Mucosa of rectum (tissue), 2 donors: Measurements from ENCODE around the gene FHIT.

ENCODE experiments used
- H3K27ac ChIP-seq, 2 donors: one replicate each; pipeline ENCODE4 v1.7.0; 2013; ENCODE audit warnings: inconsistent platforms in 2 of 2, low read depth in 2 of 2, low read length in 2 of 2
- H3K27me3 ChIP-seq, 2 donors: one replicate each; pipeline ENCODE4 v1.7.0; 2013; ENCODE audit warnings: low read length in 2 of 2; ENCODE audit not compliant: control insufficient read depth in 2 of 2, insufficient read depth in 2 of 2
- H3K36me3 ChIP-seq, 2 donors: one replicate each; pipeline ENCODE4 v1.7.0; 2013; ENCODE audit warnings: low read length in 2 of 2; ENCODE audit not compliant: control insufficient read depth in 2 of 2, insufficient read depth in 2 of 2
- H3K4me1 ChIP-seq, 2 donors: one replicate each; pipeline ENCODE4 v1.7.0; 2013; ENCODE audit warnings: low read length in 2 of 2, mild to moderate bottlenecking in 1 of 2; ENCODE audit not compliant: control insufficient read depth in 2 of 2, insufficient read depth in 2 of 2
- H3K4me3 ChIP-seq, 2 donors: one replicate each; pipeline ENCODE4 v1.7.0; 2013; ENCODE audit warnings: low read length in 2 of 2
- H3K9ac ChIP-seq, 2 donors: one replicate each; pipeline ENCODE4 v1.7.0; 2013; ENCODE audit warnings: low read length in 2 of 2, low read depth in 1 of 2, mild to moderate bottlenecking in 1 of 2
- H3K9me3 ChIP-seq, 2 donors: one replicate each; pipeline ENCODE4 v1.7.0; 2013; ENCODE audit warnings: low read length in 2 of 2; ENCODE audit not compliant: control insufficient read depth in 2 of 2
- donor health status: healthy.
- donor health status: Normal muscosa, but diverticular disease.

The FHIT gene

DNA sequence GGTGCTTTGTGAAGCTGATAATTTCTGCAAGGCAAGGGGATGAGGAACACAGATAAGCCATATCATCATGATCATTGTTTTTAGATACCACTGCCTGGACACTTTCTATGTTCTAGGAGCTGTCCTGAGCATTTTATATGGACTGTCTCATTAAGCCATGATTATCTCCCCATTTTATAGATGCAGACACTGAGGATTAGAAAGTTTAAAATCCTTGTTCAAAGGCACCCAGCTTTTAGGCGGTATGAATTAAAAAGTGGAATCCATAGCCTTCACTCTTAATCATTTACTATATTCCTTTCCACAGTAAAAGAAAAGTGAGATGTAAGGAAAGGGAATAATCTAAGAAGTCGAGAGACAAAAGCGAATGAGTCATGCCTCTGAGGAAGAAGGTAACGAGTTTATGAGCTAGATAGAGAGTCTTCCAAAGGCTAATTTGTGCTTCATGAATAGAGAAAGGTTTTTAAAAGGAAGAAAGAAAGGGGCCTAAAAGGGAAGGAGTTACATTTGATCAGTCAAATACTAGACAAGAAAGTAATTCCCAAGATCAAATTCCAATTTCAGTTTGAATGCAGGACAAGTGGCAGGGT is 856.0 kb downstream of the FHIT start:
- Histone ChIP-seq H3K9me3 (no peaks in the 10 kb centered on the region), H3K9ac (no peak overlapping the region), H3K27me3 (no peaks in the 10 kb centered on the region), H3K36me3 (no peaks in the 10 kb centered on the region), H3K4me1 (no peaks in the 10 kb centered on the region), H3K4me3 (no peak overlapping the region), H3K27ac (no peak overlapping the region)

DNA sequence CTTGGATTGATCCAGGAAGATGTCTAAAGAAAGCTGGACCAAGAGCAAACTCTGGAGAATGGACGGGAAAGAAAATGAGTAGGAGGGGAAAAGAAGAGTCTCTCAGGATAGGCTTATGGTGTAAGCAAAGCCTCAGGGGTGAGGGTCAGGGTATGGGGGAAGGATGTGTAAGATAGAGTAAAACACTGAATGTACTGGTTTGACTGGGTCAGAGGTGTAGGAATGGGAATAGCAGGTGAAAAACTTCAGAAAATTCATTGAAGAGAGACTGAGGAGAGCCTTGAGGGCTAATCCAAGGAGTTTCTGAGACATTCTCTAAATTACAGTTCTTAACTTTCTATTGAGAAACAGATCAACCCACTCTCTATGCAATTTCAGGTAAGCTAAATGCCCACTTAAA is 857.3 kb downstream of the FHIT start:
- Histone ChIP-seq H3K27ac (no peak overlapping the region), H3K4me1 (no peaks in the 10 kb centered on the region), H3K4me3 (no peak overlapping the region)

DNA sequence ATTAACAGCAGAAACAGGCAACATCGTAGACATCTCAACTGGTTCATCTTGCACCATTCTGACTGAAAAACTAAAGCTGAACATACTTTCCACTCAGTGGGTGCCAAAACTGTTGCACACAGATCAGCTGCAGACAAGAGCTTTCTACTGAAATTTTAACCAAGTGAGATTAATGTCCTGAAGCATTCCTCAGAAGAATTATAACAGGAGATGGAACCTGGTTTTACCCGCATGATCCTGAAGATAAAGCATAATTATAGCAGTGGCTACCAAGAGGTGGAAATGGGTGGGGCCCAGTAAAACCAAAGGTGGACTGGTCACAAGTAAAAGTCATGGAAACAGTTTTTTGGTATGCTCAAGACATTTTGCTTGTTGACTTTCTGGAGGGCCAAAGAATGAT is 858.8 kb downstream of the FHIT start:
- Histone ChIP-seq H3K4me1 (no peaks in the 10 kb centered on the region), H3K27me3 (no peaks in the 10 kb centered on the region), H3K36me3 (no peaks in the 10 kb centered on the region), H3K27ac (no peak overlapping the region), H3K9ac (no peak overlapping the region), H3K4me3 (no peak overlapping the region), H3K9me3 (no peaks in the 10 kb centered on the region)

More for the DNA sequence above, 857.3 kb downstream of the FHIT start:
- Histone ChIP-seq H3K9me3 (no peaks in the 10 kb centered on the region), H3K36me3 (no peaks in the 10 kb centered on the region), H3K27me3 (no peaks in the 10 kb centered on the region), H3K9ac (no peak overlapping the region)

DNA sequence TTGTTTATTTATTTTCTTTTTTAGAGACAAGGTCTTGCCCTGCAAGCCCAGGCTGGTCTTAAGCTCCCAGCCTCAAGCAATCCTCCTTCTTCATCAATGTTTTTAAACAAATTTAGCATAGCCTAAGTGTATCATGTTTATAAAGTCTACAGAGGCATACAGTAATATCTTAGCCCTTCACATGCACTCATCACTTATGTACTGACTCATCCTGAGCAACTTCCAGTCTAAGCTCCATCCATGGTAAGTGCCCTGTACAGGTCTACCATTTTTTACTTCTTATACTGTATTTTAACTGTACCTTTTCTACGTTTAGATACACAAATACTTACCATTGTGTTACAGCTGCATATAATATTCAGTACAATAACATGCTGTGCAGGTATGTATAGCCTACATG is 860.0 kb downstream of the FHIT start:
- Histone ChIP-seq H3K9ac (no peak overlapping the region), H3K4me1 (no peaks in the 10 kb centered on the region), H3K4me3 (no peak overlapping the region), H3K27ac (no peak overlapping the region), H3K9me3 (no peaks in the 10 kb centered on the region), H3K27me3 (no peaks in the 10 kb centered on the region), H3K36me3 (no peaks in the 10 kb centered on the region)

DNA sequence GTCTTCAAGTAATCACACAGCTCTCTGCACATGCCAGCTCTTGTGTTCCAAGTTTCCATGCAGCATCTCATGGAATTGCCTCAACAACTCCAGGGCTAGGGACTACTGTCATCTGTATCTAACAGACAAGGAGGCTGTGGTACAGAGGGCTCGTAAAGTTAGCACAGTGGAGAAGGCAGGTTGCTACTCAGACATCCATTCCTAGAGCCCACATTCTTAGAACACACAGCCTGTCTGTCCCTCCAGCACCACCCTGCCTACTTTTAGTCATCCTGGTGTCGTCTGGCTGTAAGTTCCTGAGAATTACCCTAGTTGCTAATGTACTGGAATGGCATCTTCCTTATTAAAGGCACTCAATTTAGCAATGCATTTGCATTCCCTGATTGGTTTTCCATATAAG is 862.5 kb downstream of the FHIT start:
- Histone ChIP-seq H3K9me3 (no peaks in the 10 kb centered on the region), H3K4me3 (no peak overlapping the region), H3K9ac (no peak overlapping the region), H3K36me3 (no peaks in the 10 kb centered on the region), H3K4me1 (no peaks in the 10 kb centered on the region), H3K27ac (no peak overlapping the region), H3K27me3 (no peaks in the 10 kb centered on the region)

DNA sequence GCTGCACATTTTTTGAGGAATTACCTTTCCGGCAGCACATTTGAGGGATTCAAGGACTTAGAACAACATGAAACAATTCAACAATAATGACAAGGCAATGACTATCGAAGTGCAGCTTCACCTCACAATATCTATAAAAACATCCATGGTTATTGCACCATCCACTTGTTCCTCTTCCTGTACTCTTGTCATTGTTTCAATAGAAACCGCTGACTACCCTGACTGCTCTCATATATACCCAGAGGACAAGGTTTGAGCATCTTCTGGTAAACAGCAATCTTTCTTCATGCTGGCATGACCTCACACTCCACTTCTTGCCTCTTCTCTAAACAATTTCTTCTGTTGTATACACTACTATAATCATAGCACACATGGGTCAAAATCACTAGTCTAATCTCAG is 864.9 kb downstream of the FHIT start:
- no peak overlapping the region for H3K27ac ChIP-seq

DNA sequence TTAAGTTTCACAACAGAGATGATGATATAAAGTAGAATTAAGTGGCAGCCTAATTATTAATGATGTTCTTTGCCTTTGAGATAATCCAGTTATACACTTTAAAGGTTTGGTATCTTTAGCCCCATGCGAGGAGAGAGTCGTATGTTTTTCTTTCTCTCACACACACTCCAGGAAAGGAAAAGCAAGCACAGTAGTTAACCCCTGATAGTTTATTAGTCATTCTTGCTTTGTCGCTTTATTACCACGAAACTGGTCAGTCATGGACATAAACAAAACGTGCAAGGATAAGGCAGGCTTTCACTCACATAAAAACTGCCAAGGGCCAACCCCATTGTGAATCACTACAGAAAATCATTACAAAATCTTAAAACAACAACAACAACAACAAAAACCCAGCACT is 866.9 kb downstream of the FHIT start:
- no peak overlapping the region for H3K9ac ChIP-seq
- no peak overlapping the region for H3K27ac ChIP-seq
- H3K27me3 ChIP-seq: no peaks in the 10 kb centered on the region
- no peaks in the 10 kb centered on the region for H3K9me3 ChIP-seq
- H3K36me3 ChIP-seq: no peaks in the 10 kb centered on the region
- no peaks in the 10 kb centered on the region for H3K4me1 ChIP-seq
- H3K4me3 ChIP-seq: no peak overlapping the region

More for the DNA sequence above, 864.9 kb downstream of the FHIT start:
- no peak overlapping the region for H3K4me3 ChIP-seq
- H3K9ac ChIP-seq: no peak overlapping the region
- H3K27me3 ChIP-seq: no peaks in the 10 kb centered on the region
- no peaks in the 10 kb centered on the region for H3K9me3 ChIP-seq
- no peaks in the 10 kb centered on the region for H3K4me1 ChIP-seq
- H3K36me3 ChIP-seq: no peaks in the 10 kb centered on the region

DNA sequence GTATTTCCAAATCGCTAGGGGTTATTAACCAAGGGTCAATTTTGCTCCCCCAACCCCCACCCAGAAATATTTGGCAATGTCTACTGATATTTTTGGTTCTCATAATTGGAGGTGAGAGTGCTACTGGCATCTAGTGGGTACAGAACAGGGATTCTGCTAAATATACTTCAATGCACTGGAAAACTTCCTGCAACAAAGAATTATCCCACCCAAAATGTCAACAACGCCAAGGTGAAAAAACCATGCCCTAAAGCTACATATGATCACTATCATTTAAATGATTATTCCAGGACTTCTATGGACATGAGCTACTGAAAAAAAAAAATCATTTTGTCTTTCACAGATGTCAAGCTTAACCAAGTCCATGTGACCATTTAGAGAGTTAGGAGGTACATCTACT is 867.9 kb downstream of the FHIT start:
- Histone ChIP-seq H3K9me3 (no peaks in the 10 kb centered on the region), H3K27ac (no peak overlapping the region), H3K27me3 (no peaks in the 10 kb centered on the region), H3K9ac (no peak overlapping the region), H3K4me1 (no peaks in the 10 kb centered on the region), H3K4me3 (no peak overlapping the region), H3K36me3 (no peaks in the 10 kb centered on the region)

DNA sequence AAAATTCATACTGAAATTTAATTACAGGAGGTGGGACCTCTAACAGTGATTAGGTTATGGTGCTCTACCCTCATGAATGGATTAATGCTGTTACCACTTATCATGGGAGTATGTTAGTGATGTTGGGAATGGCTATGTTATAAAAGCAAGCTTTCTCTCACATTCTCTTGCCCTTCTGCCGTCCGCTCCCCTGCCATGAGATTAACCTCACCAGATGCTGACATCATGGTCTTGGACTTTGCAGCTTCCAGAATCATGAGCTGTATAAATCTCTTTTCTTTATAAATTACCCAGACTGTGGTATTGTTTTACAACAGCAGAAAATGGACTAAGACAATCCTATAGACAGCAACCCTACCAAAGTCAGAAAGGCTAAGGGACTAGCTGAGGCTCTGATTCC is 884.8 kb downstream of the FHIT start:
- no peak overlapping the region for H3K4me3 ChIP-seq
- no peak overlapping the region for H3K27ac ChIP-seq
- no peaks in the 10 kb centered on the region for H3K36me3 ChIP-seq
- no peaks in the 10 kb centered on the region for H3K9me3 ChIP-seq
- H3K4me1 ChIP-seq: no peaks in the 10 kb centered on the region
- H3K27me3 ChIP-seq: no peaks in the 10 kb centered on the region
- no peak overlapping the region for H3K9ac ChIP-seq

DNA sequence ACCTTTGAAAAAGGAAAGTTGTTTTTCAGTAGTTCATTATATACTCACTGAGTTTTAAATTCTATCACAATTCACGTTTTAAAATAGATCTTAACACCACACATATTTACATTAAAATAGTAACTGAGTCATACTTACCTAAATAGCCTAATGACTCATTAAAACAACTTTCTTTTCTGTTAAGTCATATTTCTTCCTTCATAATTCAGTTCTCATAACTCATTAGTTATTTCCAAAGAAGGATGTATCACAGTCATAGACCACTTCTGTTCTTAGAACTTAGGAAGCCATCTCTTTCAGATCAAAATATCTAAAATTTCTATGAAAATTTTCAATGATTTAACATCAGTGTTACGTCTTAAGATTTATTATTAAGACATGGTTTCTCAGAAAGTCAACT is 885.9 kb downstream of the FHIT start:
- H3K9me3 ChIP-seq: no peaks in the 10 kb centered on the region
- no peaks in the 10 kb centered on the region for H3K4me1 ChIP-seq
- H3K9ac ChIP-seq: no peak overlapping the region
- no peak overlapping the region for H3K27ac ChIP-seq
- H3K4me3 ChIP-seq: no peak overlapping the region
- no peaks in the 10 kb centered on the region for H3K27me3 ChIP-seq
- no peaks in the 10 kb centered on the region for H3K36me3 ChIP-seq

DNA sequence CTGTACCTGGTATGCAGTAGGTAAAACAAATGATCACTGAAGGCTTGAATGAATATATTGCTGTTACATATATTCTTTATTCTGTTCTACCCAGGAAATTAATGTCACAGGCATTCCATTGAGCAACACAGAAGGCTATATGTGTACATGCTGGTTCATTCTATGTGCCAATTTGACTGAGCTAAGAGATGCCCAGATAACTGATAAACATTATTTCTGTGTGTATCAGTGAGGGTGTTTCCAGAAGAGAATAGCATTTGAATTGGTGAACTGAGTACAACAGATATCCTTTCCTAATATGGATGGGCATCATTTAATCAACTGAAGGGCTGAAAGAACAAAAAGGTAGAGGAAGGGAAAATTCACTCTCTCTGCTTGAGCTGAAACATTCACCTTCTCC is 886.8 kb downstream of the FHIT start:
- H3K27me3 ChIP-seq: no peaks in the 10 kb centered on the region
- no peak overlapping the region for H3K9ac ChIP-seq
- no peaks in the 10 kb centered on the region for H3K36me3 ChIP-seq
- H3K4me1 ChIP-seq: no peaks in the 10 kb centered on the region
- no peak overlapping the region for H3K27ac ChIP-seq
- H3K9me3 ChIP-seq: no peaks in the 10 kb centered on the region
- no peak overlapping the region for H3K4me3 ChIP-seq
